Trophoblast cell (in vitro differentiated cells and primary cell): ENCODE data around the gene IRF8.
A peak's percentile ranks its signal among the peaks of the same experiment; 100 is the strongest.

Source experiments
- DNase-seq, 2 donors: peaks; one replicate each; pipeline ENCODE4 v3.0.0-alpha.2; 2016
- H2AFZ ChIP-seq: 2 replicates; pipeline ENCODE4 v1.6.1; 2013; ENCODE audit warnings: low read length, moderate library complexity, mild to moderate bottlenecking; ENCODE audit not compliant: insufficient read depth, poor library complexity
- H2AK5ac ChIP-seq: 2 replicates; pipeline ENCODE4 v1.6.1; 2013; ENCODE audit warnings: mild to moderate bottlenecking, low read length
- H2BK120ac ChIP-seq: 2 replicates; pipeline ENCODE4 v1.6.1; 2013; ENCODE audit warnings: low read length, mild to moderate bottlenecking, moderate library complexity; ENCODE audit not compliant: insufficient read depth, poor library complexity
- H2BK12ac ChIP-seq: 2 replicates; pipeline ENCODE4 v1.6.1; 2013; ENCODE audit warnings: mild to moderate bottlenecking, low read length, moderate library complexity
- H2BK5ac ChIP-seq: 2 replicates; pipeline ENCODE4 v1.6.1; 2013; ENCODE audit warnings: low read length, low read depth, moderate library complexity, mild to moderate bottlenecking; ENCODE audit not compliant: poor library complexity
- H3K14ac ChIP-seq: 2 replicates; pipeline ENCODE4 v1.6.1; 2013; ENCODE audit warnings: mild to moderate bottlenecking, low read length
- H3K18ac ChIP-seq: 2 replicates; pipeline ENCODE4 v1.6.1; 2013; ENCODE audit warnings: mild to moderate bottlenecking, low read length
- H3K23ac ChIP-seq: 2 replicates; pipeline ENCODE4 v1.6.1; 2013; ENCODE audit warnings: low read length
- H3K27ac ChIP-seq: 2 replicates; pipeline ENCODE4 v1.5.1; 2013; ENCODE audit warnings: low read depth, mild to moderate bottlenecking, inconsistent platforms, low read length, moderate library complexity
- H3K27me3 ChIP-seq: 2 replicates; pipeline ENCODE4 v1.6.1; 2013; ENCODE audit warnings: inconsistent platforms, mild to moderate bottlenecking, low read length, moderate library complexity; ENCODE audit not compliant: insufficient read depth
- H3K36me3 ChIP-seq, 2 experiments: 1 replicate in 1 of 2; 2 replicates in 1 of 2; pipeline ENCODE4 v1.6.1; 2013; ENCODE audit warnings: low read length in 2 of 2, mild to moderate bottlenecking in 2 of 2, moderate library complexity in 1 of 2; ENCODE audit not compliant: insufficient read depth in 2 of 2, control insufficient read depth in 1 of 2
- H3K4ac ChIP-seq: 2 replicates; pipeline ENCODE4 v1.6.1; 2013; ENCODE audit warnings: low read depth, mild to moderate bottlenecking, low read length, moderate library complexity
- H3K4me1 ChIP-seq, 2 experiments: 1 replicate in 1 of 2; 2 replicates in 1 of 2; pipeline ENCODE4 v1.6.1; 2013; ENCODE audit warnings: low read length in 2 of 2, mild to moderate bottlenecking in 2 of 2, moderate library complexity in 1 of 2; ENCODE audit not compliant: insufficient read depth in 2 of 2, control insufficient read depth in 1 of 2
- H3K4me2 ChIP-seq: 2 replicates; pipeline ENCODE4 v1.6.1; 2013; ENCODE audit warnings: inconsistent platforms, mild to moderate bottlenecking, low read length, moderate library complexity
- H3K4me3 ChIP-seq: 2 replicates; pipeline ENCODE4 v1.5.1; 2013; ENCODE audit warnings: mild to moderate bottlenecking, low read depth, low read length, inconsistent platforms
- H3K79me1 ChIP-seq: one replicate; pipeline ENCODE4 v1.6.1; 2013; ENCODE audit warnings: low read length
- H3K79me2 ChIP-seq: 2 replicates; pipeline ENCODE4 v1.6.1; 2013; ENCODE audit warnings: low read length, mild to moderate bottlenecking; ENCODE audit not compliant: control insufficient read depth, insufficient read depth, poor library complexity
- H3K9ac ChIP-seq: 2 replicates; pipeline ENCODE4 v1.6.1; 2013; ENCODE audit warnings: mild to moderate bottlenecking, low read length
- H3K9me3 ChIP-seq: 2 replicates; pipeline ENCODE4 v1.6.1; 2013; ENCODE audit warnings: low read depth, mild to moderate bottlenecking, control low read depth, inconsistent platforms, low read length; ENCODE audit not compliant: insufficient read depth
- H4K12ac ChIP-seq: 2 replicates; pipeline ENCODE4 v1.6.1; 2013; ENCODE audit warnings: low read depth, mild to moderate bottlenecking, low read length, moderate library complexity
- H4K8ac ChIP-seq: 2 replicates; pipeline ENCODE4 v1.6.1; 2013; ENCODE audit warnings: low read depth, mild to moderate bottlenecking, low read length, moderate library complexity
- H4K91ac ChIP-seq: one replicate; pipeline ENCODE4 v1.6.1; 2013; ENCODE audit warnings: low read depth, mild to moderate bottlenecking, low read length, moderate library complexity
- WGBS: extraction: QIAGEN DNeasy Blood & Tissue Kit; methylation state at CpG from one replicate; pipeline ENCODE4 v1.1.7; 2013; ENCODE audit warnings: missing lambda C conversion rate; ENCODE audit not compliant: insufficient read length, insufficient coverage; ENCODE audit errors: extremely low coverage; 5-methylcytosine and 5-hydroxymethylcytosine counted together

The IRF8 gene

GRCh38 chr16:85859818-85860125 is 39.2 kb upstream of the IRF8 start:
- Histone ChIP-seq H2BK5ac (no peak overlapping the region), H2BK120ac (no peak overlapping the region), H3K18ac (no peak overlapping the region), H4K8ac (no peak overlapping the region), H3K4ac (no peak overlapping the region), H3K79me2 (no peaks in the 10 kb centered on the region), H3K4me2 (no peak overlapping the region), H2BK12ac (no peak overlapping the region), H3K27ac (no peak overlapping the region), H3K36me3 (no peaks in the 10 kb centered on the region), H3K4me1 (peaks cover 0 to 4% of the 10 kb centered on the region in 2 experiments), H4K12ac (no peak overlapping the region), H3K9me3 (peaks cover 5% of the 10 kb centered on the region), H2AFZ (no peak overlapping the region), H2AK5ac (no peak overlapping the region), H3K4me3 (no peak overlapping the region), H3K79me1 (no peaks in the 10 kb centered on the region), H3K14ac (no peak overlapping the region), H3K9ac (no peak overlapping the region), H3K23ac (no peak overlapping the region), H3K27me3 (no peaks in the 10 kb centered on the region), H4K91ac (no peak overlapping the region)
- DNase-seq = no peak
- WGBS = no CpG with 5 or more reads among the region's 7 CpGs

GRCh38 chr16:85860413-85861094 is 38.4 kb upstream of the IRF8 start:
- peaks cover 0 to 4% of the 10 kb centered on the region in 2 experiments for H3K4me1 ChIP-seq
- H3K27ac ChIP-seq = no peak overlapping the region
- H3K4me3 ChIP-seq = no peak overlapping the region
- no peak for DNase-seq
- H4K8ac ChIP-seq = no peak overlapping the region
- no peak overlapping the region for H2AFZ ChIP-seq
- no peak overlapping the region for H3K14ac ChIP-seq
- H3K27me3 ChIP-seq = no peaks in the 10 kb centered on the region
- WGBS = no CpG with 5 or more reads among the region's 12 CpGs
- no peak overlapping the region for H3K23ac ChIP-seq
- H2BK12ac ChIP-seq = no peak overlapping the region
- no peaks in the 10 kb centered on the region for H3K79me2 ChIP-seq
- no peak overlapping the region for H2BK5ac ChIP-seq
- peaks cover 5% of the 10 kb centered on the region for H3K9me3 ChIP-seq
- no peak overlapping the region for H2BK120ac ChIP-seq
- H3K4me2 ChIP-seq = no peak overlapping the region
- no peak overlapping the region for H3K18ac ChIP-seq
- no peak overlapping the region for H3K4ac ChIP-seq
- no peaks in the 10 kb centered on the region for H3K36me3 ChIP-seq
- no peak overlapping the region for H2AK5ac ChIP-seq
- no peak overlapping the region for H4K91ac ChIP-seq
- H4K12ac ChIP-seq = no peak overlapping the region
- H3K9ac ChIP-seq = no peak overlapping the region
- no peaks in the 10 kb centered on the region for H3K79me1 ChIP-seq

GRCh38 chr16:85861095-85861825 is 37.7 kb upstream of the IRF8 start:
- no peaks in the 10 kb centered on the region for H3K36me3 ChIP-seq
- H3K4me3 ChIP-seq = no peak overlapping the region
- no peaks in the 10 kb centered on the region for H3K79me1 ChIP-seq
- no peaks in the 10 kb centered on the region for H3K27me3 ChIP-seq
- DNase-seq = peak; percentile 28 to 69
- H2BK120ac ChIP-seq = no peak overlapping the region
- no peak overlapping the region for H2BK5ac ChIP-seq
- H3K23ac ChIP-seq = no peak overlapping the region
- no peak overlapping the region for H3K18ac ChIP-seq
- no peak overlapping the region for H3K14ac ChIP-seq
- no peak overlapping the region for H4K8ac ChIP-seq
- H2AFZ ChIP-seq = no peak overlapping the region
- H3K9me3 ChIP-seq = peaks cover 5% of the 10 kb centered on the region
- no peak overlapping the region for H3K9ac ChIP-seq
- peaks cover 0 to 3% of the 10 kb centered on the region in 2 experiments for H3K4me1 ChIP-seq
- H3K4me2 ChIP-seq = no peak overlapping the region
- no peak overlapping the region for H4K12ac ChIP-seq
- WGBS = no CpG with 5 or more reads among the region's 16 CpGs
- no peak overlapping the region for H2BK12ac ChIP-seq
- H2AK5ac ChIP-seq = no peak overlapping the region
- no peaks in the 10 kb centered on the region for H3K79me2 ChIP-seq
- H3K27ac ChIP-seq = no peak overlapping the region
- no peak overlapping the region for H3K4ac ChIP-seq
- H4K91ac ChIP-seq = no peak overlapping the region

- Histone ChIP-seq H3K27me3 (no peaks in the 10 kb centered on the region), H3K79me2 (no peaks in the 10 kb centered on the region), H4K12ac (no peak overlapping the region), H3K14ac (no peak overlapping the region), H3K79me1 (no peaks in the 10 kb centered on the region), H2BK5ac (no peak overlapping the region), H2AK5ac (peak overlapping the region; percentile 3), H4K8ac (no peak overlapping the region), H3K27ac (no peak overlapping the region), H3K23ac (no peak overlapping the region), H3K4me1 (peaks cover 0 to 3% of the 10 kb centered on the region in 2 experiments), H3K18ac (no peak overlapping the region), H3K4me3 (no peak overlapping the region), H3K9me3 (peaks cover 6% of the 10 kb centered on the region), H4K91ac (no peak overlapping the region), H3K4ac (no peak overlapping the region), H2BK120ac (no peak overlapping the region), H3K9ac (no peak overlapping the region), H2AFZ (no peak overlapping the region), H2BK12ac (peak overlapping the region; percentile 43), H3K4me2 (no peak overlapping the region), H3K36me3 (no peaks in the 10 kb centered on the region)
- no CpG with 5 or more reads among the region's 19 CpGs for WGBS
- no peak for DNase-seq
Measured at GRCh38 chr16:85862476-85863383, 36.2 kb upstream of the IRF8 start.
